Fibroblast of skin of right quadriceps (primary cell): ENCODE results near the gene PIK3C2A.

ENCODE experiments used
- DNase-seq: peaks from one replicate; pipeline ENCODE4 v3.0.0-alpha.2; 2013

PIK3C2A gene

DNA sequence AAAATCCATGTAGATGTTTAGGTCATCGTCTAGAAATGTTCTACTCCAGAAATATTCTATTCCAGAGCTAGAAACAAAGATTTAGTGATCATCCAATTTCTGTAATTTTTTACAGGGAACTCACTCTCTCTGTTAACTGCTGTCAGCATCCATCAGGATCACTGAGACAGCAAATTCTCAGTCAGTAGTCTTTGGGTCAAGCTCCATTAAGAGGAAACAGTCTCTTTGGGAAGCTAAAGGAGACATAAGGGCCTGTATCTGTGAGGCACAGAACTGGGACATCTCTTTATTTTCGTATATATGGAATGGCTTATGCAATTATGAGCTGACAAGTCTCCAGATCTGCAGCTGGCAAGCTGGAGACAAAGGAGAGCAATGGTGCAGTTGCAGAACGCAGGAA lies 48.3 kb downstream of the PIK3C2A start:
- no peak for DNase-seq
